HEK293 (cell line): ENCODE measurements around the gene UBE3B.

Source experiments
- CTCF ChIA-PET: fragments of 350-600 bp; formaldehyde crosslinking; extraction: SDS; loops from one replicate; lab custom pipeline; 2021; ENCODE audit warnings: antibody characterized with exemption; lab: Yijun Ruan, JAX
- POLR2A ChIA-PET: fragments of 300-600 bp; formaldehyde crosslinking; extraction: SDS; loops from one replicate; lab custom pipeline; 2020; ENCODE audit warnings: antibody characterized with exemption, inconsistent platforms; lab: Yijun Ruan, JAX
- H3K27ac ChIP-seq: fragments of 200-500 bp; sonication (Bioruptor generic); 2 replicates; pipeline ENCODE4 v1.5.1; 2014; ENCODE audit warnings: low read depth, low read length, control low read depth, inconsistent platforms; ENCODE audit errors: extremely low read depth
- H3K36me3 ChIP-seq, 2 experiments: fragments of 200-500 bp in 1 of 2; sonication (Bioruptor generic) in 1 of 2; 1 replicate in 1 of 2; 2 replicates in 1 of 2; pipeline ENCODE4 v1.5.1; 2014 to 2017; ENCODE audit warnings: inconsistent platforms in 2 of 2, low read length in 2 of 2; ENCODE audit not compliant: control insufficient read depth in 2 of 2, insufficient read depth in 1 of 2
- H3K4me1 ChIP-seq: fragments of 200-500 bp; sonication (Bioruptor generic); 2 replicates; pipeline ENCODE4 v1.5.1; 2014; ENCODE audit warnings: mild to moderate bottlenecking, low read length, inconsistent platforms; ENCODE audit not compliant: control insufficient read depth, insufficient read depth
- H3K4me3 ChIP-seq: 2 replicates; pipeline ENCODE4 v1.5.1; 2011; ENCODE audit warnings: low read depth, mild to moderate bottlenecking, control low read depth, low read length, moderate library complexity
- H3K9me3 ChIP-seq: fragments of 200-500 bp; sonication (Bioruptor generic); 2 replicates; pipeline ENCODE4 v1.5.1; 2014; ENCODE audit warnings: low read depth, low read length, inconsistent platforms; ENCODE audit not compliant: control insufficient read depth, insufficient read depth
- ELK4 ChIP-seq: IDR thresholded peaks from 2 replicates; pipeline ENCODE4 v1.6.1; 2011; ENCODE audit warnings: mild to moderate bottlenecking, low read depth, low read length, borderline replicate concordance
- GLIS2 ChIP-seq: fragments of 450-650 bp; formaldehyde crosslinking; IDR thresholded peaks from 2 replicates; pipeline ENCODE4 v1.5.1; 2016; ENCODE audit warnings: missing biosample characterization, missing genetic modification characterization
- SALL2 ChIP-seq: fragments of 450-650 bp; formaldehyde crosslinking; IDR thresholded peaks from 2 replicates; pipeline ENCODE4 v1.5.0; 2017; ENCODE audit warnings: missing biosample characterization, mild to moderate bottlenecking, missing genetic modification characterization, borderline replicate concordance
- TCF7L2 ChIP-seq: IDR thresholded peaks from 2 replicates; pipeline ENCODE4 v1.6.1; 2011; ENCODE audit warnings: low read depth, mild to moderate bottlenecking, inconsistent platforms, low read length, moderate library complexity, borderline replicate concordance
- ZBTB21 ChIP-seq: fragments of 450-650 bp; formaldehyde crosslinking; IDR thresholded peaks from 2 replicates; pipeline ENCODE4 v1.5.1; 2017; ENCODE audit warnings: missing biosample characterization, missing genetic modification characterization
- ZNF148 ChIP-seq: fragments of 450-650 bp; formaldehyde crosslinking; IDR thresholded peaks from 2 replicates; pipeline ENCODE4 v1.5.0; 2017; ENCODE audit warnings: missing biosample characterization, missing genetic modification characterization, borderline replicate concordance
- ZNF211 ChIP-seq: fragments of 450-650 bp; formaldehyde crosslinking; IDR thresholded peaks from 2 replicates; pipeline ENCODE4 v1.5.1; 2016; ENCODE audit warnings: low read depth, missing biosample characterization, missing genetic modification characterization
- ZNF223 ChIP-seq: fragments of 450-650 bp; formaldehyde crosslinking; IDR thresholded peaks from 2 replicates; pipeline ENCODE4 v1.5.1; 2016; ENCODE audit warnings: missing biosample characterization, missing genetic modification characterization
- ZNF239 ChIP-seq: fragments of 450-650 bp; formaldehyde crosslinking; IDR thresholded peaks from 2 replicates; pipeline ENCODE4 v1.5.1; 2016; ENCODE audit warnings: missing biosample characterization, missing genetic modification characterization
- ZNF302 ChIP-seq: fragments of 450-650 bp; formaldehyde crosslinking; IDR thresholded peaks from 2 replicates; pipeline ENCODE4 v1.5.1; 2016; ENCODE audit warnings: missing biosample characterization, missing genetic modification characterization, low read depth
- ZNF621 ChIP-seq: fragments of 450-650 bp; formaldehyde crosslinking; IDR thresholded peaks from 2 replicates; pipeline ENCODE4 v1.5.1; 2017; ENCODE audit warnings: missing biosample characterization, missing genetic modification characterization
- ZNF658 ChIP-seq: fragments of 450-650 bp; formaldehyde crosslinking; IDR thresholded peaks from 2 replicates; pipeline ENCODE4; 2016; ENCODE audit warnings: missing biosample characterization, missing genetic modification characterization
- ZXDB ChIP-seq: fragments of 450-650 bp; formaldehyde crosslinking; IDR thresholded peaks from 2 replicates; pipeline ENCODE4 v1.5.1; 2016; ENCODE audit warnings: missing biosample characterization, missing genetic modification characterization
- TF ChIP-seq, protein P1 (sequence below): fragments of 450-650 bp; formaldehyde crosslinking; IDR thresholded peaks from 2 replicates; pipeline ENCODE4 v1.5.1; 2016; ENCODE audit warnings: missing biosample characterization, missing genetic modification characterization

The UBE3B gene

GRCh38 chr12:109529691-109530640 lies 52.5 kb downstream of the UBE3B start:
- ChIA-PET CTCF (interaction anchor here (0.6 to 1.0 kb wide), 3 partner anchors 9 to 98 kb away, joined by 3 to 5 read pairs (median 4); no protein-coding TSS in a partner anchor), POLR2A (no interaction called here)

GRCh38 chr12:109531411-109531810 lies 54.0 kb downstream of the UBE3B start:
- TF ChIP-seq ELK4 (no peak), ZNF148 (tag by site-specific recombination) (no peak), TCF7L2 (no peak)
- CTCF ChIA-PET, result no interaction called here
- Histone ChIP-seq H3K9me3 (no peaks in the 10 kb centered on the region), H3K4me3 (no peak overlapping the region), H3K4me1 (no peaks in the 10 kb centered on the region), H3K27ac (no peak overlapping the region), H3K36me3 (peaks cover 4 to 42% of the 10 kb centered on the region in 2 experiments; a peak in 2 of 3 replicates)
- POLR2A ChIA-PET, result no interaction called here

More at GRCh38 chr12:109529691-109530640, 52.5 kb downstream of the UBE3B start:
- Histone ChIP-seq H3K27ac (no peak overlapping the region), H3K4me1 (no peaks in the 10 kb centered on the region), H3K9me3 (no peaks in the 10 kb centered on the region), H3K4me3 (no peak overlapping the region), H3K36me3 (peaks cover 4 to 47% of the 10 kb centered on the region in 2 experiments; a peak in 2 of 3 replicates)
- TF ChIP-seq ZBTB21 (tag by site-specific recombination) (no peak), ZNF658 (tag by site-specific recombination) (no peak), SALL2 (tag by site-specific recombination) (no peak), ZNF302 (no peak)
- TF ChIP-seq, protein P1, sequence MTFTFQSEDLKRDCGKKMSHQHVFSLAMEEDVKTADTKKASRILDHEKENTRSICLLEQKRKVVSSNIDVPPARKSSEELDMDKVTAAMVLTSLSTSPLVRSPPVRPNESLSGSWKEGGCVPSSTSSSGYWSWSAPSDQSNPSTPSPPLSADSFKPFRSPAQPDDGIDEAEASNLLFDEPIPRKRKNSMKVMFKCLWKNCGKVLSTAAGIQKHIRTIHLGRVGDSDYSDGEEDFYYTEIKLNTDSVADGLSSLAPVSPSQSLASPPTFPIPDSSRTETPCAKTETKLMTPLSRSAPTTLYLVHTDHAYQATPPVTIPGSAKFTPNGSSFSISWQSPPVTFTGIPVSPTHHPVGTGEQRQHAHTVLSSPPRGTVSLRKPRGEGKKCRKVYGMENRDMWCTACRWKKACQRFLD (tag by site-specific recombination), result no peak

- Histone ChIP-seq H3K4me3 (no peak overlapping the region), H3K27ac (no peak overlapping the region), H3K9me3 (no peaks in the 10 kb centered on the region), H3K36me3 (peaks cover 4 to 38% of the 10 kb centered on the region in 2 experiments; a peak in 2 of 3 replicates)
- TF ChIP-seq ZNF621 (tag by site-specific recombination) (no peak), GLIS2 (tag by site-specific recombination) (no peak), ZNF211 (no peak), ZXDB (tag by site-specific recombination) (no peak), ZNF223 (tag by site-specific recombination) (no peak), ZNF239 (tag by site-specific recombination) (no peak), ZBTB21 (tag by site-specific recombination) (no peak)
- TF ChIP-seq, all 188 proteins: peak for 0
- H3K4me1 ChIP-seq, result no peaks in the 10 kb centered on the region
- CTCF ChIA-PET, result interaction anchor here (1.0 kb wide), 1 partner anchor 14 kb away, joined by 6 read pairs; no protein-coding TSS in a partner anchor
- POLR2A ChIA-PET, result no interaction called here
Observed at GRCh38 chr12:109532721-109533486, 55.5 kb downstream of the UBE3B start.
